HG03442 (cell line): ENCODE data around the gene CLEC2A.
"Not testable (repeated sequence)": the region's sequence is repeated elsewhere in the genome, so short reads cannot be mapped to it uniquely, and the experiment has no call there.

Experiments used
- ATAC-seq: cut with Tn5 transposase; IDR thresholded peaks from one replicate; pipeline ENCODE4 v1.9.1; 2021; ENCODE audit warnings: mild to moderate bottlenecking, moderate library complexity; ENCODE audit not compliant: unreplicated experiment

The CLEC2A gene

DNA sequence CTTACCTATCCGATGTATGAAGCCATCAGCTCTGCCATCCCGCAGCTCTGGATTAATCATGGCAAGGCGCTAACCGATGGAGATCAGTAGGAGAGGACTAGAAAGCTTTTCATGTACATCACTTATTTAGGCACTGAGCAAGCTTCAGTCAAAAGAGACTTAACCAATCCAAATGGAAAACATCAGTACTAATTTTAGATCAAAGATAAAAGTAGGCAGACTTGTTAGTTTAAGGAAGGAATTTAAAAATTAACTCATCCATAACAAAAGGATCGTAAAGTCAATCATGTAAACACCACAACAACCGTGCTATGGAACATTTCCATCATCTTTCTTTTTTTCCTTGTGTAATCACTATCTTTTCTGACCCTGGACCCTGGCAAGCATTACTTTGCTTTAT, at the start of gene CLEC2A:
Gene CLEC2A, minus strand, starts transcription at position 101 of the 400 bp plus-strand sequence. Its CDS starts 41 bp downstream, at position 60.
- ATAC-seq, result no peak

- no peak for ATAC-seq
Observed at GRCh38 chr12:9980126-9980525, 48.0 kb upstream of the CLEC2A start.

- no peak for ATAC-seq
Observed at GRCh38 chr12:9977916-9978315, 45.7 kb upstream of the CLEC2A start.

DNA sequence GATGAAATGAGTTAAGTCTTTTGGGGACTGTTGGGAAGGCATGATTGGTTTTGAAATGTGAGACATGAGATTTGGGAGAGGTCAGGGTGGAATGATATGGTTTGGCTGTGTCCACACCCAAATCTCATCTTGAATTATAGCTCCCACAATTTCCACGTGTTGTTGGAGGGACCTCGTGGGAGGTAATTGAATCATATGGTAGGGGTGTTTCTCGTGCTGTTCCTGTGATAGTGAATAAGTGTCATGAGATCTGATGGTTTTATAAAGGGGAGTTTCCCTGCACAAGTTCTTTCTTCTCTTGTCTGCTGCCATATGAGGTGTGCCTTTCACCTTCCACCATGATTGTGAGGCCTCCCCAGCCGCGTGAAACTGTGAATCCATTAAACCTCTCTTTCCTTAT, 44.5 kb upstream of the CLEC2A start:
- not testable (repeated sequence) for ATAC-seq

- no peak for ATAC-seq
Observed at GRCh38 chr12:9975614-9976013, 43.4 kb upstream of the CLEC2A start.

DNA sequence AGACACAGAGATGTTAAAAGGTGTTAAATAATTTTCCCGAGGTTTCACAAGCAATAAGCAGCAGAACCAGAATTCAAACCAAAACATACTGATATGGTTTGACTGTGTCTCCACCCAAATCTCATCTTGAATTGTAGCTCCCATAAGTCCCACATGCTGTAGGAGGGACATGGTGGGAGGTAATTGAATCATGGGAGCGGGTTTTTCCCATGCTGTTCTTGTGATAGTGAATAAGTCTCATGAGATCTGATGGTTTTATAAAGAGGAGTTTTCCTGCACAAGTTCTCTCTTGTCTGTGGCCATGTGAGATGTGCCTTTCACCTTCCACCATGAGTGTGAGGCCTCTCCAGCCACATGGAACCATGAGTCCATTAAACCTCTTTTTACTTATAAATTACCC, 42.6 kb upstream of the CLEC2A start:
- not testable (repeated sequence) for ATAC-seq

DNA sequence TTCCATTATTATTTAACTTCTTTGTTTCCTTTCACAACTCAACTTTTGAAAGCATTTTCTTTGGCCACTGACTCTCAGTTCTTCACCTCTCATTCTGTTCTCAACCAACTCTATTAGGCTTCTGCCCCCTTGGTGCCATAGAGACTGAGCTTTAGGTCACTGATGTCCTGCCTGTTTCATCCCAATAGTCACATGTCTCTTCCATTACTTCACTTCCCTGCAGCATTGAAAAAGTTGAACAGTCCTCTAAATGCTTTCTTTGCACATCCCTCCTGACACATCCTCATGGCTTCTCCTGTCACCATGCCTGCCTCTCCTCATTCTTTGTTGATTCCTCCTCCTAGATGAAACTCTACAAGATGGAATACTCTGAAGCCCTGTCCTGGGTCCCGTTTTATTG, 41.8 kb upstream of the CLEC2A start:
- no peak for ATAC-seq

GRCh38 chr12:9971181-9971580, 39.0 kb upstream of the CLEC2A start, which contains the start of gene CLEC12A:
TSS of gene CLEC12A (plus strand) at chr12:9971409. CDS start at chr12:9971597, 188 bp downstream.
- ATAC-seq, result no peak

- no peak for ATAC-seq
Observed at GRCh38 chr12:9969673-9970072, 37.5 kb upstream of the CLEC2A start.

DNA sequence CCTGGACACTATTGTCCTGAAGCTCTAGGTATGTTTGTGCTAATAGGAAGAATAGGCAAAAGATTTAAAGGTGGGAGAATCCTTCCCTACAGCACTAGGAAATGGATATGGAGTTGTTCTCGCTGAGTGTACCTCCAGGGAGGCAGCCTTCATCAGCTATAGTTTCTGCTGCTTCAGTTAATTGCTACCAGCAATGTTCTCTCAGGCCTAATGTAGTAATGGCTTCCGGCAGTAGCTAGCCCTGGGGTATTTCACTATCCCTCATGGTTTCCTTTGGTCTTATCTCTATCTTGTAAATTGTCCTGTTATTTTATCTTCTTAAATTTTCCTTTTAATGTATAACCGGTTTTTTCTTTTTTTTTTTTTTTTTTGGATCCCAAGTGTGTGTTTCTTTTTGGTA, 29.7 kb upstream of the CLEC2A start:
- ATAC-seq, result no peak

DNA sequence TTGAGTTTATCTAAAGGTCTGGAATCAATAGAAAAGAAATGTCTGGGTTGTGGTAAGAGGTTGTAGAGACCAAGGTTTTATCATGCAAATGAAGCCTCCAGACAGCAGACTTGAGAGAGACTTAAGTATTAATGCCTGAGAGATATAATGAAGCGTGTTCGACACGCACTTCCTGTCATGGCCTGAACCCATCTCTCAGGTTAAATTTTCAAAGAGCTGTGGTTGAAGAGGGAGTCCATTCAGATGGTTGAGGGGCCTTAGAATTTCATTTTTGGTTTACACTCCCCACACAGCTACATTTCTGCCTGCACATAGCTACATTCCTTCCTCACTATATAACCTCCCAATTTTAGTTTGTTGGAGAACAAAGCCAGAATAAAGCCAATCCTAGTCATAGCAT, 28.9 kb upstream of the CLEC2A start:
- ATAC-seq, result no peak

DNA sequence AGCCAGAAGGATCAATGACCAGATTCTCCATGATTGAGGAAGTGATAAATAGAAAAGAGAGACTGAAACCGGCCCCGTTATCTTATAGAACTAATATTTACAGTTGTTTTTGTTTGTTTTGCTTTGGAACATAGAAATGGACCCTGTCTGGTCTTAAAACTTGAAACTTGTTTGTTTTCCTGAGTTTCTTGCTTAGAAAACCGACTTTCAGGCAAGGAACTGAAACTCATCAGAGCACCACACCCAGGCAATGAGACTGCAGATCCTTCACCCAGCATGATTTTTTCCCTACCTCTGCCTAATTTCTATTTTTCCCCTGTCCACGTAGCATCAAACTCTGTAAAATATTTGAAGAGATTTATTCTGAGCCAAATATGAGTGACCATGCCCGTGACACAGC, 28.4 kb upstream of the CLEC2A start:
- ATAC-seq, result no peak

DNA sequence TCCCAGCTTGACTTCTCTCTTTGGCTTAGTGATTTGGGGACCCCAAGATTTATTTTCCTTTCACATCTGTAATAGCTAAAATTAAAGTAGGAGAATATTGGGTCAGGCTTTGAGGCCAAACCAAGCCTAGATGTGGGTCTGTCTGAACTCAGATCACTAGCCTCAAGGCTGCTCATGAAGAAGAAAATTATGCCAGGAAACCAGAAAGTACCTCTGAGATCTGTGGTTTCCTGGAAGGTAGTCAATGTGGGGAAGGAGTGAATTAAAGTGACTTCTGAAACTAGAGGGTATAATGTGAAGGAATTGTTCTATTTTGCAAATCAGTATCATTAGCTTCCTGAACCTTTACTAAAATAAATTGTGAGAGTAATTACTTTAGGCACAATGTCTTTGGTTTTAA, 25.7 kb upstream of the CLEC2A start:
- no peak for ATAC-seq

DNA sequence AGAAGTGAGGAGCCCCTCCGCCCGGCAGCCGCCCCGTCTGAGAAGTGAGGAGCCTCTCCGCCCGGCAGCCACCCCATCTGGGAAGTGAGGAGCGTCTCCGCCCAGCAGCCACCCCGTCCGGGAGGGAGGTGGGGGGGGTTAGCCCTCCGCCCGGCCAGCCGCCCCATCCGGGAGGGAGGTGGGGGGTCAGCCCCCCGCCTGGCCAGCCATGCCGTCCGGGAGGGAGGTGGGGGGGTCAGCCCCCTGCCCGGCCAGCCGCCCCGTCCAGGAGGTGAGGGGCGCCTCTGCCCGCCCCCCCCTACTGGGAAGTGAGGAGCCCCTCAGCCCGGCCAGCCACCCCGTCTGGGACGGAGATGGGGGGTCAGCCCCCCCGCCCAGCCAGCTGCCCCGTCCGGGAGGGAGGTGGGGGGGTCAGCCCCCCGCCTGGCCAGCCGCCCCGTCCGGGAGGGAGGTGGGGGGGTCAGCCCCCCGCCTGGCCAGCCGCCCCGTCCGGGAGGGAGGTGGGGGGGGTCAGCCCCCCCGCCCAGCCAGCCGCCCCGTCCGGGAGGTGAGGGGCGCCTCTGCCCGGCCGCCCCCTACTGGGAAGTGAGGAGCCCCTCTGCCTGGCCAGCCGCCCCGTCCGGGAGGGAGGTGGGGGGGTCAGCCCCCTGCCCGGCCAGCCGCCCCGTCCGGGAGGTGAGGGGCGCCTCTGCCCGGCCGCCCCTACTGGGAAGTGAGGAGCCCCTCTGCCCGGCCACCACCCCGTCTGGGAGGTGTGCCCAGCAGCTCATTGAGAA, 21.0 kb upstream of the CLEC2A start:
- ATAC-seq, result not testable (repeated sequence)

- no peak for ATAC-seq
Observed at GRCh38 chr12:9951026-9951675, 19.0 kb upstream of the CLEC2A start.

GRCh38 chr12:9948606-9949296, 16.6 kb upstream of the CLEC2A start:
- ATAC-seq, result peak; percentile 95

- no peak for ATAC-seq
Observed at GRCh38 chr12:9947674-9948073, 15.5 kb upstream of the CLEC2A start.

DNA sequence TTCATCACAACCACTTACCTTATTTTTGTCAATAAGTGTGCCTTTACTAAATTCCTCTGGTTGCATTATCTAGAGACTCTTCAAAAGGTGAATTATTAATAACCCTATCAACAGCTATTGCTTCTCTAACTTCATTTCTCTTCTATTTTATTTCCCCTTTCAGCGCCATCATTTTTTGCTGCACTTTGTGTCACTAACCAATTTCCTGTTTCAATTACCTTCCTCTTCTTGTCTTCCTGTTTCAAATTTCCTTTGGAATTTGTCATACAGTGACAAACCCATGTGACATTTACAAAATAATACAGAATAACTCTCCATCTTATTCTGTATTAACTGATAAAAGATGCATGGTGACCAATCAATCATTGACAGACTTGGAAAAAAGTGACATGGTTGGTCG, 12.2 kb upstream of the CLEC2A start:
- ATAC-seq, result no peak

DNA sequence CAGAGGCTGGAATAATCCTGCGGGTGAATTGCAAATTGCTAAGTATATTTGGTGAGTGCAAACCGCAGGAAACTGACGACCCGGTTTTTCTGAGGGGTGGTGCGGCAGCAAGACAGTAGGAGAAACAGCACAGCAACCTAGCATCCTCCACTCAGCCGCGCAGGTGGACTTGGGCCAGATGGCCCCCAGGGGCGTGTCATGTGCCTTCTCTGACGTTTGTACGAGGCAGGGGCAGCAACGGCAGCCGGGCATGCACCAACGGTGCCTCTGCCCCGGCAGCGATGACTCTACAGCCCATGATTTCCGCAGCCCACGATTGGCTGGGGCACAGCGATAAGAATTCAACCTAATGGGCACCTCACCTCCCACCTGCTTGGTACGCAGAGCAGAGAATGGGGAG, 11.1 kb upstream of the CLEC2A start:
- ATAC-seq, result no peak

- ATAC-seq, result no peak
Observed at GRCh38 chr12:9941838-9942237, 9.7 kb upstream of the CLEC2A start.

DNA sequence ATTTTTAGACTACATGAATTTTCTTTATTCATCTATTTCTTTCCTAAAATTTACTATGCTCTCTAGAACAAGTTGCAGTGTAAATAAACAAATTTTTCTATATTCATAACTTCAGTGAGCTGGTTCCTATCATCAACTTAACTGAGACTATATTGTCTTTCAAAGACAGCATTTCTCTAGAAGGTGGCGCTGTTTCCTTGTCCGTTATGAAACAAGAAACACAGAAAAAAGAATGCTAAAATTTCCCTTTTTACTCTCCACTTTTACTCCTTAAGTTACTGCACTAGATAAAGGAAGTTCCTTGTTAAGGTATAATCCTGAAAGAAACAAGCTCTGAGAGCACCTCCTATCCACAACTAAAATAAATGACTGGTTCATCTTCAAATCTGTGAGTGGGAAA, 8.2 kb upstream of the CLEC2A start:
- ATAC-seq, result no peak

DNA sequence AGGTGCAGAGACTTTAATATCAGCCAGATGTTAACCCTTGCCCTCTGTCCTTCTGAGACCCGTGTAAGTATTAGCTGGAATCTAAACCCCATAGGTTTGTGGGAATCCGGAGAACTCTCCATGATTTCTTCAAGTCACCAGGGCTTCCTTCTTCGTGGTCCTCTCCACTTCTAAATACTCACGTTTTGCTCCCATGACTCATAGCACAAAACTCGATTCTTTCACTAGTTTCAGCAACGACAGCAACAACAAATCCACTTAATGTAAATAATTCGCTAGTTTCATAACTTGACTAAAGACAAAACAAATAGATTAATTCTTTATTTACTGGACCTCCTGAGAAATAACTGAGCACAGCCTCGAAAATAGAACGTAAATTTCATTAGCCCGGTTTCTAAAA, 4.4 kb upstream of the CLEC2A start:
- ATAC-seq, result no peak
